Measurements from ENCODE around the gene KLHL21.
"Not testable (repeated sequence)": the region's sequence is repeated elsewhere in the genome, so short reads cannot be mapped to it uniquely, and the experiment has no call there.

The KLHL21 gene

GRCh38 chr1:6603238-6603914, 707 bp upstream of the KLHL21 start:
- peak; percentile 57 for DNase-seq (ENCODE audit: extremely low read depth, low read depth)
- peak overlapping the region; percentile 100 for H3K4me3 ChIP-seq (replicated peaks; ENCODE audit: low read depth, low read length)
- TF ChIP-seq CTCF (IDR thresholded peaks at IDR 0.05; ENCODE audit: low read depth, low read length, missing control alignments) = no peak

GRCh38 chr1:6601923-6602668, 573 bp downstream of the KLHL21 start:
- DNase-seq (ENCODE audit: extremely low read depth, low read depth) = no peak
- no peak for TF ChIP-seq CTCF (IDR thresholded peaks at IDR 0.05; ENCODE audit: low read depth, low read length, missing control alignments)
- H3K4me3 ChIP-seq (replicated peaks; ENCODE audit: low read depth, low read length) = peak overlapping the region; percentile 100

- TF ChIP-seq CTCF (IDR thresholded peaks at IDR 0.05; ENCODE audit: low read depth, low read length, missing control alignments) = no peak
- DNase-seq (ENCODE audit: extremely low read depth, low read depth) = peak; percentile 80
- H3K4me3 ChIP-seq (replicated peaks; ENCODE audit: low read depth, low read length) = peak overlapping the region; percentile 100
Measured at GRCh38 chr1:6601049-6601922, 1.4 kb downstream of the KLHL21 start.

GRCh38 chr1:6600410-6601048, 2.1 kb downstream of the KLHL21 start:
- no peak for TF ChIP-seq CTCF (IDR thresholded peaks at IDR 0.05; ENCODE audit: low read depth, low read length, missing control alignments)
- H3K4me3 ChIP-seq (replicated peaks; ENCODE audit: low read depth, low read length) = peak overlapping the region; percentile 100
- DNase-seq (ENCODE audit: extremely low read depth, low read depth) = no peak

DNA sequence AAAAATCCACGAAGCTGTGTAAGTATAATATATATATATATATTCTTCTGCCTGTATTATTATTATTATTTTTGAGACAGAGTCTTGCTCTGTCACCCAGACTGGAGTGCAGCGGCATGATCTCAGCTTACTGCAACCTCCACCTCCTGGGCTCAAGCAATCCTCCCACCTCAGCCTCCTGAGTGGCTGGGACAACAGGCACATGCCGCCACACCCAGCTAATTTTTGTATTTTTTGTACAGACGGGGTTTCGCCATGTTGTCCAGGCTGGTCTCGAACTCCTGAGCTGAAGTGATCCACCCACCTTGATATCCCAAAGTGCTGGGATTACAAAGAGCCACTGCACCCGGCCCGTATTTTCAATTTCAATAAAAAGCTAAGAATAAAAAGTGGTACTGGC, 2.7 kb downstream of the KLHL21 start:
- H3K4me3 ChIP-seq (replicated peaks; ENCODE audit: low read depth, low read length) = peak overlapping the region; percentile 100
- DNase-seq (ENCODE audit: extremely low read depth, low read depth) = not testable (repeated sequence)

DNA sequence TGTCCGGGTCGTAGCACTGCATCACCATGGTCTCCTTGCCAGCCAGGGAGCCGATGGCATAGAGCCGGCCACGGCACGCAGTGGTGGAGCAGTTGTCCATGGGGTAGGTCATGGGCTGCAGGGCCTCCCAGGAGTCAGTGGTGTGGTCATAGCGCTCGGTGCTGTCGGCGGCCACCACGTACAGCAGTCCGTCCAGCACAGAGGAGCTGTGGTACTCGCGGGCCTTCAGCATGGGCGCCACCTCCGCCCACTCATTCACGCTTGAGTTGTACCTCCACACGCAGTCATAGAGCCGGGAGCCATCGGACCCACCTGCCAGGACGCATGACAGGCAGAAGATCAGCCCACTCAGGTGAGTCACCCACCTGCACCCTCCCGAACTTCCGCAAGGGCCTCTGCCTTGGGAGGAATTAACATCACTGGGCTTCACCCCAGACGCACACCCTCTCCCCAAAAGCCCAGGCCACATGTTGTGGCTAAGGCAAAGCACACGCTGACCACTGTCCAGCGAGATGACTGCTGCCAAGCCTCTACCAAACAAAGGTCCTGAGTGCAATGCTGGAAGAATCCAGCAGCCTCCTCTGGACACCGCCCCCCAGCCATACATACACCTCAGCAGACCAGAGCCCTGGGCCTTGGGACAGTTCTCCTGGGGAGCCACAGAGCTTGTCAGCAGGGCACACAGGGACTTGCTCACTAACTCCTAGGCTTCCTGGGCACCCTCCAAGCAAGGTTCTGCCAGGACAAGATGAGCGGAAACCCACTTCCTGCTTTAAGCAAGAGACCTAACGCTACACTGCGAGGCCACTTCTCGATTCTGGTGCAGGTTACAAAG, 3.3 kb downstream of the KLHL21 start:
- TF ChIP-seq CTCF (IDR thresholded peaks at IDR 0.05; ENCODE audit: low read depth, low read length, missing control alignments) = no peak
- no peak for DNase-seq (ENCODE audit: extremely low read depth, low read depth)
- H3K4me3 ChIP-seq (replicated peaks; ENCODE audit: low read depth, low read length) = peak overlapping the region; percentile 100
